Mesothelial cell of epicardium (in vitro differentiated cells): ENCODE data around the gene ST8SIA6. TPM values are rescaled to one million over a fixed set of nuclear protein-coding genes. Genes with fewer than 3 reads are reported as not detected.

ENCODE experiments used
- DNase-seq, 2 experiments: peaks; one replicate each; pipeline ENCODE4 v3.0.0; 2021; ENCODE audit warnings: low spot score in 2 of 2; ENCODE audit not compliant: unreplicated experiment in 2 of 2
- H3K27ac Mint-ChIP-seq: 2 replicates; pipeline ENCODE4 v1.8.0; 2021; ENCODE audit warnings: mixed read lengths
- H3K27me3 Mint-ChIP-seq: 2 replicates; pipeline ENCODE4 v1.8.0; 2021; ENCODE audit warnings: low read depth, mixed read lengths
- H3K36me3 Mint-ChIP-seq: 2 replicates; pipeline ENCODE4 v1.8.0; 2021; ENCODE audit warnings: mixed read lengths
- H3K4me1 Mint-ChIP-seq: 2 replicates; pipeline ENCODE4 v1.8.0; 2021; ENCODE audit warnings: mixed read lengths
- H3K4me3 Mint-ChIP-seq: 2 replicates; pipeline ENCODE4 v1.8.0; 2021; ENCODE audit warnings: mild to moderate bottlenecking, moderate library complexity, mixed read lengths
- H3K9me3 Mint-ChIP-seq: 2 replicates; pipeline ENCODE4 v1.8.0; 2021; ENCODE audit warnings: mixed read lengths
- CTCF ChIP-seq: fragments of 200-600 bp; sonication (generic); IDR thresholded peaks from one replicate; pipeline ENCODE4 v1.5.0; 2021; ENCODE audit warnings: antibody characterized with exemption; ENCODE audit not compliant: unreplicated experiment
- total RNA-seq: library from RNA; stranded (reverse); gene quantifications from 3 replicates; pipeline ENCODE4 v1.2.1, GENCODE V29; 2021

Gene ST8SIA6
- total RNA-seq, 1 donor from 2014 or later, result 1.4 TPM

- peaks cover 25% of the 10 kb centered on the region for H3K27me3 Mint-ChIP-seq
- TF ChIP-seq CTCF, result no peak
- H3K36me3 Mint-ChIP-seq, result no peaks in the 10 kb centered on the region
- no peak for DNase-seq
- H3K9me3 Mint-ChIP-seq, result peaks cover 6% of the 10 kb centered on the region
- H3K4me1 Mint-ChIP-seq, result peaks cover 3% of the 10 kb centered on the region
- no peak overlapping the region for H3K27ac Mint-ChIP-seq
- H3K4me3 Mint-ChIP-seq, result no peak overlapping the region
Observed at GRCh38 chr10:17316488-17317170, 137.8 kb downstream of the ST8SIA6 start.

- Mint-ChIP-seq H3K9me3 (peaks cover 2% of the 10 kb centered on the region), H3K27ac (no peak overlapping the region), H3K4me3 (no peak overlapping the region), H3K36me3 (no peaks in the 10 kb centered on the region), H3K4me1 (no peaks in the 10 kb centered on the region), H3K27me3 (peaks cover 15% of the 10 kb centered on the region)
- DNase-seq, result no peak
- no peak for TF ChIP-seq CTCF
Observed at GRCh38 chr10:17309435-17309834, 145.0 kb downstream of the ST8SIA6 start.

GRCh38 chr10:17307123-17307522, 147.3 kb downstream of the ST8SIA6 start:
- no peaks in the 10 kb centered on the region for H3K36me3 Mint-ChIP-seq
- no peak overlapping the region for H3K4me3 Mint-ChIP-seq
- no peak for DNase-seq
- H3K9me3 Mint-ChIP-seq, result peaks cover 2% of the 10 kb centered on the region
- no peak for TF ChIP-seq CTCF
- H3K27me3 Mint-ChIP-seq, result peaks cover 2% of the 10 kb centered on the region
- no peaks in the 10 kb centered on the region for H3K4me1 Mint-ChIP-seq
- no peak overlapping the region for H3K27ac Mint-ChIP-seq

GRCh38 chr10:17292375-17292774, 162.0 kb downstream of the ST8SIA6 start:
- H3K4me3 Mint-ChIP-seq, result no peak overlapping the region
- no peaks in the 10 kb centered on the region for H3K36me3 Mint-ChIP-seq
- no peak for DNase-seq
- TF ChIP-seq CTCF, result no peak
- H3K27me3 Mint-ChIP-seq, result peaks cover 18% of the 10 kb centered on the region
- peaks cover 7% of the 10 kb centered on the region for H3K4me1 Mint-ChIP-seq
- H3K9me3 Mint-ChIP-seq, result peaks cover 3% of the 10 kb centered on the region
- no peak overlapping the region for H3K27ac Mint-ChIP-seq

- H3K27ac Mint-ChIP-seq, result no peak overlapping the region
- TF ChIP-seq CTCF, result no peak
- peaks cover 12% of the 10 kb centered on the region for H3K4me1 Mint-ChIP-seq
- DNase-seq, result no peak
- no peak overlapping the region for H3K4me3 Mint-ChIP-seq
- no peaks in the 10 kb centered on the region for H3K36me3 Mint-ChIP-seq
- peaks cover 22% of the 10 kb centered on the region for H3K27me3 Mint-ChIP-seq
- peaks cover 3% of the 10 kb centered on the region for H3K9me3 Mint-ChIP-seq
Observed at GRCh38 chr10:17290226-17290625, 164.2 kb downstream of the ST8SIA6 start.

GRCh38 chr10:17289763-17290162, 164.6 kb downstream of the ST8SIA6 start:
- peaks cover 22% of the 10 kb centered on the region for H3K27me3 Mint-ChIP-seq
- DNase-seq, result no peak
- H3K36me3 Mint-ChIP-seq, result no peaks in the 10 kb centered on the region
- no peak overlapping the region for H3K27ac Mint-ChIP-seq
- H3K4me1 Mint-ChIP-seq, result peaks cover 12% of the 10 kb centered on the region
- peaks cover 6% of the 10 kb centered on the region for H3K9me3 Mint-ChIP-seq
- TF ChIP-seq CTCF, result no peak
- no peak overlapping the region for H3K4me3 Mint-ChIP-seq
